ENCODE data around the gene MIP.
"Not testable (repeated sequence)": the region's sequence is repeated elsewhere in the genome, so short reads cannot be mapped to it uniquely, and the experiment has no call there.

The MIP gene

GRCh38 chr12:56468216-56469006 lies 14.0 kb upstream of the MIP start, which contains the start of gene SPRYD4:
TSS of gene SPRYD4 (plus strand) at chr12:56468578. CDS start at chr12:56468592, 14 bp downstream.
- peak; percentile 79 to 88 for DNase-seq (ENCODE audit: low read depth in 2 of 2)

GRCh38 chr12:56462565-56462964 lies 8.1 kb upstream of the MIP start:
- no peak for DNase-seq (ENCODE audit: low read depth in 2 of 2)

- DNase-seq (ENCODE audit: low read depth in 2 of 2): no peak
These were observed 7.0 kb upstream of the MIP start for GRCh38 chr12:56461235-56462159.

GRCh38 chr12:56457817-56458216 lies 3.4 kb upstream of the MIP start:
- DNase-seq (ENCODE audit: low read depth in 2 of 2): no peak

- DNase-seq (ENCODE audit: low read depth in 2 of 2): no peak
These were observed 3.3 kb downstream of the MIP start for GRCh38 chr12:56451147-56451546.

GRCh38 chr12:56450241-56450640 lies 4.2 kb downstream of the MIP start:
- no peak for DNase-seq (ENCODE audit: low read depth in 2 of 2)

- no peak for DNase-seq (ENCODE audit: low read depth in 2 of 2)
These were observed 4.9 kb downstream of the MIP start for GRCh38 chr12:56449622-56449984.

- DNase-seq (ENCODE audit: low read depth in 2 of 2): peak; percentile 57 to 65
These were observed 5.4 kb downstream of the MIP start, which contains the start of gene TIMELESS for GRCh38 chr12:56448860-56449621. TSS of gene TIMELESS (minus strand) at chr12:56449426. CDS start at chr12:56434170, 15,256 bp downstream.

- DNase-seq (ENCODE audit: low read depth in 2 of 2): not testable (repeated sequence)
These were observed 11.2 kb downstream of the MIP start for GRCh38 chr12:56443208-56443607.

GRCh38 chr12:56437430-56438176 lies 16.9 kb downstream of the MIP start:
- no peak for DNase-seq (ENCODE audit: low read depth in 2 of 2)

- DNase-seq (ENCODE audit: low read depth in 2 of 2): no peak
These were observed 19.6 kb downstream of the MIP start for GRCh38 chr12:56434828-56435227.

- no peak for DNase-seq (ENCODE audit: low read depth in 2 of 2)
These were observed 22.6 kb downstream of the MIP start for GRCh38 chr12:56431850-56432249.

- DNase-seq (ENCODE audit: low read depth in 2 of 2): no peak
These were observed 23.2 kb downstream of the MIP start for GRCh38 chr12:56431288-56431687.

- DNase-seq (ENCODE audit: low read depth in 2 of 2): no peak
These were observed 28.5 kb downstream of the MIP start for GRCh38 chr12:56425940-56426438.

- no peak for DNase-seq (ENCODE audit: low read depth in 2 of 2)
These were observed 29.3 kb downstream of the MIP start for GRCh38 chr12:56425193-56425592.

GRCh38 chr12:56420411-56420810 lies 34.0 kb downstream of the MIP start:
- no peak for DNase-seq (ENCODE audit: low read depth in 2 of 2)

GRCh38 chr12:56417739-56418138 lies 36.7 kb downstream of the MIP start:
- DNase-seq (ENCODE audit: low read depth in 2 of 2): no peak

- DNase-seq (ENCODE audit: low read depth in 2 of 2): no peak
These were observed 40.1 kb downstream of the MIP start for GRCh38 chr12:56414401-56414800.

- DNase-seq (ENCODE audit: low read depth in 2 of 2): no peak
These were observed 41.1 kb downstream of the MIP start for GRCh38 chr12:56413392-56413791.

- DNase-seq (ENCODE audit: low read depth in 2 of 2): no peak
These were observed 42.4 kb downstream of the MIP start for GRCh38 chr12:56411781-56412639.
